IPS-18a (cell line): ENCODE data around the gene USP25.

Experiments
- H3K27ac ChIP-seq: one replicate; pipeline ENCODE4 v1.5.1; 2013; ENCODE audit warnings: low read length
- H3K27me3 ChIP-seq: one replicate; pipeline ENCODE4 v1.6.1; 2013; ENCODE audit warnings: mild to moderate bottlenecking, low read length; ENCODE audit not compliant: control insufficient read depth, insufficient read depth
- H3K36me3 ChIP-seq: one replicate; pipeline ENCODE4 v1.6.1; 2013; ENCODE audit warnings: low read depth, low read length; ENCODE audit not compliant: control insufficient read depth
- H3K4me1 ChIP-seq: one replicate; pipeline ENCODE4 v1.6.1; 2013; ENCODE audit warnings: low read depth, low read length; ENCODE audit not compliant: control insufficient read depth
- H3K4me3 ChIP-seq: one replicate; pipeline ENCODE4 v1.5.1; 2013; ENCODE audit warnings: low read length
- H3K9ac ChIP-seq: one replicate; pipeline ENCODE4 v1.6.1; 2013; ENCODE audit warnings: mild to moderate bottlenecking, low read length, moderate library complexity
- H3K9me3 ChIP-seq: one replicate; pipeline ENCODE4 v1.6.1; 2013; ENCODE audit warnings: low read depth, low read length; ENCODE audit not compliant: control insufficient read depth

Gene USP25

DNA sequence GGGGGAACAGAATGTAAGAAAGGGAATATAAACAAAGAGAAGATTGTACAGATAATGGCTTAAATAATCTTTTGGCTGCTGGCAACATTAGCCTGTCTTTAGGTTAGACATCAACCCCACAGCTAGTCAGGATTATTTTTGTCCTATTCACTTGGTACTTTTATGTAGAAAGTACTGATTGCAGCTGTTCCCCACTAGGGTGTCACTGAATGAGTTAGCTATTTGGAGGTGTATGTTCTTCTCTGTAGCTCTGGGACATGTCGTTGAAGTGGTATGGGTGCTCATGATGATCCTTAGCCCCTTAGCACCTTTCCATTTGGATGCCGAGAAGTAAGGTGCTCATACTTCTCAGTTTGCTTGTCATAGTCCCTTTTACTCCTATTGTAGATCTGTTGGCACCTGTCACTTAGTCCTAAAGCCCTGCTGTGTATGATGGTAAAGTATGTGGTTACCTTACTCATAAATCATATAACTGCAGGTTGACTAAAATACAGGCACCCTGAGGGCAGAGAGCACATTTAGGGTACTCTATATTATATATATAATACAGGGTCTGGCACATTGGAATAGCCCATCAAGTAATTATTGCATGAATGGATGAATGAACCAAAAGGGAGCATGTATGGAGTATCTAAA is 64.6 kb downstream of the USP25 start:
- Histone ChIP-seq H3K9ac (no peak overlapping the region), H3K36me3 (no peaks in the 10 kb centered on the region), H3K4me3 (no peak overlapping the region), H3K27ac (no peak overlapping the region), H3K27me3 (no peaks in the 10 kb centered on the region), H3K9me3 (no peaks in the 10 kb centered on the region), H3K4me1 (peaks cover 3% of the 10 kb centered on the region)

DNA sequence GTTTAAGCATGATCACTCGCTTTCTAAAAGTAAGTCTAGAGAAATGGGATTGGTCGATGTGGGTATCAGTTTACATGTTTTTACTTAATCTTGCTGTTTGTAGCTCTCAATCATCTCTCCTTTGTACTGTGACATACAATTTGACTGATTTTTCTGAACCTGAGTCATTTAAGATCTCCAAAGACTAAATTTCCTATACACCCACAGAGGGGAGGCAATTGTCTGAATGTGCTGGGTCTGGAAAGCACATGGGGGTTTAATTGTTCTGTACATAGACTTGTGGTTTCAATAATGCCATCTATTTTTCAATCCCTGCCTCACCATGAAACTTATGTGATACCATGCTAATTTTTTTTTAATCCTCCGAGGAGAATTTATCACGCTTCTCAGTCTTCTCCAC is 65.8 kb downstream of the USP25 start:
- Histone ChIP-seq H3K36me3 (no peaks in the 10 kb centered on the region), H3K9ac (no peak overlapping the region), H3K4me1 (peaks cover 3% of the 10 kb centered on the region), H3K9me3 (no peaks in the 10 kb centered on the region), H3K4me3 (no peak overlapping the region), H3K27ac (no peak overlapping the region), H3K27me3 (no peaks in the 10 kb centered on the region)

DNA sequence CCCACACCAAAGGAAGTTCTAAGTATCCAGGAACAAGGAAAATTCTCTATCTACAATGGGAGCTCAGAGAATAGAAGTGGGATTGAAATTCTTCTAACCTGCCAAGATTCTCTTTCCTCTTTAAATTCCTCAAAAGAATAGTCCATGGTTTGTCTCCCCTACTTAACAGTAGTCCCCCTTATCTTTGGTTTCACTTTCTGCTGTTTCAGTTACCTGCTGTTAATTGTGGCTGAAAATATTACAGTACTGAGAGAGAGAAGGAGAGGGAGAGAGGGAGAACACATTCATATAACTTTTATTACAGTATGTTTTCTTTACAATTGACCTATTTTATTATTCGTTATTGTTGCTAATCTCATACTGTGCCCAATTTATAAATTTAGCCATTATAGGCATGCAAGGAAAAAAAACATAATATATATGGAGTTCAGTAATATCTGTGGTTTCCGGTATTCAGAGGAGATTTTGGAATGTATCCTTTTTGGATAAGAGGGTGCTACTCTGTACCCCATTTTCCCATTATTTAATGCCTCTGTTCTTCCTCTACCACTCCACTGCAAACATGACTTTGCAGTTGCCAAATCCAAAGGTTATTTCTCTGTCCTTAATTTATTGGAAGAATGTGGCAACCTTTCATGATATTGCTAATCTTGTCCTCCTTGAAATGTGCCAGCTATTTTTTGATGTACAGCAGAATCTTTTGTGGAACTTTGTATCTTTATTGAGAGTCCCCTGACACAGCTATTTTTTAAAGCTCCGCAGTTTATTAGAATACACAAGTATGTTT is 68.0 kb downstream of the USP25 start:
- Histone ChIP-seq H3K4me3 (no peak overlapping the region), H3K4me1 (peaks cover 3% of the 10 kb centered on the region), H3K36me3 (no peaks in the 10 kb centered on the region), H3K9me3 (no peaks in the 10 kb centered on the region), H3K27ac (no peak overlapping the region), H3K9ac (no peak overlapping the region), H3K27me3 (no peaks in the 10 kb centered on the region)

DNA sequence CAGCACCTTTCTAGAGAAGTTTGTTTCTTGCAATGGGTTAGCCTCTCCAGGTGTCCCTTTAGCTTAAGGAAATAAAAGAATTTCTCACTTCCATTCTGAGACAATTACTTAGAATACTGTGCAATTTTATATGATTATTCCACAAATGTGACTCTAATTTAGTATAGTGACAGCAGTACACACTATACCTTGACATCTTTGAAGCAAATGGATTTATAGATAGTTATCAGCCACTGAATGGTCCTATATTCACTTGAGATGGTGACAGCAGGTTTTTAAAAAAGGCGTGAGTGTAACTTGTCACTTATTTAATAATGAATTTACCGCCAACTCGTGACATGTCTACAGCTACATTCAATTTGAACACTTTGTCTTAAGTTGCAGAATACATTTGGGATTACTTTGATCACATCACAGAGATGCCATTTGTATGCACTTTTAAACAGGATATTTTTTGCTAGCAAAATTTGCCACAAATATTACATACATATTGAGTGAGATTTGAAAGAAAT is 71.6 kb downstream of the USP25 start:
- no peaks in the 10 kb centered on the region for H3K9me3 ChIP-seq
- no peak overlapping the region for H3K4me3 ChIP-seq
- H3K4me1 ChIP-seq, result peaks cover 11% of the 10 kb centered on the region
- no peaks in the 10 kb centered on the region for H3K36me3 ChIP-seq
- H3K9ac ChIP-seq, result no peak overlapping the region
- no peak overlapping the region for H3K27ac ChIP-seq
- H3K27me3 ChIP-seq, result no peaks in the 10 kb centered on the region

GRCh38 chr21:15804247-15805005 is 74.6 kb downstream of the USP25 start:
- Histone ChIP-seq H3K4me3 (no peak overlapping the region), H3K36me3 (no peaks in the 10 kb centered on the region), H3K27ac (no peak overlapping the region), H3K27me3 (no peaks in the 10 kb centered on the region), H3K9ac (no peak overlapping the region), H3K4me1 (peaks cover 11% of the 10 kb centered on the region), H3K9me3 (no peaks in the 10 kb centered on the region)

DNA sequence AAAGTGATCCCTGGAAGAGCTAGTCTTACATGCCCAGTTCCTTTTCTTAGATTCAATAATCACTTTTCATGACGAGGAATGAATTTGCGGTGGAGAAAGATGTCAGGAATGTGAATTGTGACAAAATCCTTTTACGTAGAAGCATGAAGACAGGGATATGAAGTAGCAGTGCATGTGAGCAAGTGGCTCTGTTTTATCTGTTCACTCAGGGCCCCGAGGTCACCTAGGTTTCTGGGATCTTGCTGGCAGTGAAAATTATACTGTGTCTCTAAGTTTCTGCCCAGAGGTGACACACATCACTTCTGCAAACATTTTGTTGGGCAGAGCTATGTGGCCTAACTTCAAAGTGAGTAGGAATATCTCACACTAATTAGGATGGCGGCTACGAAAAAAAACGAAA is 79.3 kb downstream of the USP25 start:
- peaks cover 17% of the 10 kb centered on the region for H3K36me3 ChIP-seq
- no peak overlapping the region for H3K4me3 ChIP-seq
- H3K9ac ChIP-seq, result no peak overlapping the region
- H3K27ac ChIP-seq, result no peak overlapping the region
- H3K4me1 ChIP-seq, result peaks cover 11% of the 10 kb centered on the region
- no peaks in the 10 kb centered on the region for H3K27me3 ChIP-seq
- no peaks in the 10 kb centered on the region for H3K9me3 ChIP-seq

GRCh38 chr21:15809818-15810217 is 80.0 kb downstream of the USP25 start:
- Histone ChIP-seq H3K27ac (no peak overlapping the region), H3K9ac (no peak overlapping the region)

DNA sequence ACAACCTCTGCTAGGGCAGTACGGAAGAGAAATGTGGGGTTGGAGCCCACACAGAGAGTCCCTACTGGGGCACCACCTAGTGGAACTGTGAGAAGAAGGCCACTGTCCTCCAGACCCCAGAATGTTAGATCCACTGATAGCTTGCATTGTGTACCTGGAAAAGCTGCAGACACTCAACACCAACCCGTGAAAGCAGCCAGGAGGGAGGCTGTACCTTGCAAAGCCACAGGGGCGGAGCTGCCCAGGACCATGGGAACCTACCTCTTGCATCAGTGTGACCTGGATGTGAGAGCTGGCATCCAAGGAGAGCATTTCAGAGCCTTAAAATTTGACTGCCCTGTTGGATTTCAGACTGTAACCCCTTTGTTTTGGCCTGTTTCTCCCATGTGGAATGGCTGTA is 85.5 kb downstream of the USP25 start:
- Histone ChIP-seq H3K27me3 (no peaks in the 10 kb centered on the region), H3K9ac (no peak overlapping the region), H3K36me3 (peaks cover 15% of the 10 kb centered on the region), H3K9me3 (peaks cover 8% of the 10 kb centered on the region), H3K27ac (no peak overlapping the region), H3K4me1 (no peaks in the 10 kb centered on the region), H3K4me3 (no peak overlapping the region)

More at GRCh38 chr21:15809818-15810217, 80.0 kb downstream of the USP25 start:
- H3K9me3 ChIP-seq, result peaks cover 4% of the 10 kb centered on the region
- no peaks in the 10 kb centered on the region for H3K27me3 ChIP-seq
- no peak overlapping the region for H3K4me3 ChIP-seq
- peaks cover 17% of the 10 kb centered on the region for H3K36me3 ChIP-seq
- H3K4me1 ChIP-seq, result peaks cover 7% of the 10 kb centered on the region

GRCh38 chr21:15820327-15820726 is 90.5 kb downstream of the USP25 start:
- Histone ChIP-seq H3K36me3 (peaks cover 5% of the 10 kb centered on the region), H3K9ac (no peak overlapping the region), H3K9me3 (no peaks in the 10 kb centered on the region), H3K4me1 (no peaks in the 10 kb centered on the region), H3K4me3 (no peak overlapping the region), H3K27ac (no peak overlapping the region), H3K27me3 (no peaks in the 10 kb centered on the region)

GRCh38 chr21:15820852-15821379 is 91.1 kb downstream of the USP25 start:
- Histone ChIP-seq H3K9me3 (no peaks in the 10 kb centered on the region), H3K4me1 (no peaks in the 10 kb centered on the region), H3K27ac (no peak overlapping the region), H3K36me3 (peaks cover 5% of the 10 kb centered on the region), H3K4me3 (no peak overlapping the region), H3K27me3 (no peaks in the 10 kb centered on the region), H3K9ac (no peak overlapping the region)

DNA sequence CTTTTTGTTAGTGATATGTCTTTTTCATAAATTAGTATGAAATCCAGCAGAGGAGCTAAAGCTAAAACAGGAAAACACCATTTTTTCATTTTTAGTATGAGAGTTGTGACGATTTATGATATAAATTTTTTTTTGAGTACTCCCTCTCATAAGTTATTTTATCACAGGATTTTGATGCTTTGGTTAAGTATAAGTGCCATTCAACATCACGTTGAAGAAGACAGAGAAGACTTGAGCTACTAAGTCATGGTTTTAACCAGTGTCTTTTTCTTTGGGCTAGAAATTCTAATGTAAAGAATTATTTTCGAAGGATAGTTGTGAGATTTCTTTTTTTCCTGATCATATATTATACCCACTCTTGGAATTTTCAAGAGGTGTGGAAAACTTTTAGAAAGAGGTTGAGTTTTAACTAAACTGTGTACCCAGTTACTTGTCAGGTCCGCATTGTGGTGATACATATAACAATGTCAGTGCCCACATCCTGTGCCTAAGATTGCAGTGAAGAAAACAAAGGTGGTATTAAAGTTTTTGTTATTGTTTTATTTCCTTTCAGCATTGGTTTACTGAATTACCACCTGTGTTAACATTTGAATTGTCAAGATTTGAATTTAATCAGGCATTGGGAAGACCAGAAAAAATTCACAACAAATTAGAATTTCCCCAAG is 93.8 kb downstream of the USP25 start:
- no peaks in the 10 kb centered on the region for H3K9me3 ChIP-seq
- no peaks in the 10 kb centered on the region for H3K27me3 ChIP-seq
- H3K9ac ChIP-seq, result no peak overlapping the region
- peaks cover 15% of the 10 kb centered on the region for H3K36me3 ChIP-seq
- H3K4me1 ChIP-seq, result no peaks in the 10 kb centered on the region
- H3K4me3 ChIP-seq, result no peak overlapping the region
- no peak overlapping the region for H3K27ac ChIP-seq
